HG02588 (cell line): ENCODE data around the gene COL23A1.

Experiments
- ATAC-seq: cut with Tn5 transposase; IDR thresholded peaks from one replicate; pipeline ENCODE4 v1.9.1; 2021; ENCODE audit warnings: mild to moderate bottlenecking, moderate library complexity; ENCODE audit not compliant: unreplicated experiment

Gene COL23A1

GRCh38 chr5:178465228-178465860 lies 124.8 kb downstream of the COL23A1 start:
- ATAC-seq: no peak

DNA sequence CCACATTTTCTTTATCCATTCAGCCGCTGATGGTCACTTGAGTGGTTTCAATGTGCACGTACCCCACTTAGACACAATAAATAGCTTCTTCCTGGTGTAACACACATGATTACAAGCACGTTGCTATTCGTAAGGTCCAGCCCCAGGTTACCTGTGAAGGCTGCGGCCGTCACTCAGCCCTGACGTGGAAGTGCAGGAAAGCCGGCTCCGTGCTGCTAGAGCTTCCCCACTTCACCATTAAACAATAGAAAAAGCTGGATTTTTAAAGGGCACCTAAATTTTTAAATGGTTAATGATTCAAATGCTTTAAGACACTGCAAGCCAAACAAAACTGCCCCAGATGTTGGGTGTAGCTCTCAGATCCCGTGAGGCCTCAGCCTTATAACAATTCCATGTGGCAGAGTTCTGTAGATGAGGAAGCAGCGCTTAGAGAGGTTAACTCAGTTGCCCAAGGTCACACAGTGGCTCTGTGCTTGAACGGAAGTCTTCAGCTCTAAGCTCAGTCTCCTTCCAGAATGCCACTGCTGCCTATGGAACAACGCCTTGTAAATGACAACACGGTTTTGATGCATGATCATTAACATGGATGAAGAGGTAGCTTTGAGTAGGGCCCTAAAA lies 125.7 kb downstream of the COL23A1 start:
- ATAC-seq: no peak

GRCh38 chr5:178463321-178464155 lies 126.7 kb downstream of the COL23A1 start:
- no peak for ATAC-seq

DNA sequence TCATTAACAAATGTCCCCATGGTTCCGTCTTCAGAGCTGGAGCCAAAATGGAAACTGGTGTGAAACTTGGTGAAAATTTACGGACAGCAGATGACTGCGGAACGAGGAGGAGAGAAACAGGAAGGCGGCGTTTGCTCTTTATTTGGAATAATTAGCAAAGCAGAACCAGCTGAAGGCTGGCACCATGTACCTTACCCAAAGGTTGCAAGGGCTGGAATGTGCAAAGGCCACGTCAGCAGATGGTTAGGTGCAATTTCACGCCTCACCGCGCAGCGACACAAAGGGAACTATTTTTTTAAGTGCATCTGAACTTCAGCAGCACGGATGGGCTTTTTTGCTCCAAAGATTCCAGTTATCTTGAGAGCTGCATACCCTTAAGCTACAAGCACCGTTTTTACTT lies 127.4 kb downstream of the COL23A1 start:
- ATAC-seq: no peak

GRCh38 chr5:178462076-178462475 lies 128.1 kb downstream of the COL23A1 start:
- no peak for ATAC-seq

DNA sequence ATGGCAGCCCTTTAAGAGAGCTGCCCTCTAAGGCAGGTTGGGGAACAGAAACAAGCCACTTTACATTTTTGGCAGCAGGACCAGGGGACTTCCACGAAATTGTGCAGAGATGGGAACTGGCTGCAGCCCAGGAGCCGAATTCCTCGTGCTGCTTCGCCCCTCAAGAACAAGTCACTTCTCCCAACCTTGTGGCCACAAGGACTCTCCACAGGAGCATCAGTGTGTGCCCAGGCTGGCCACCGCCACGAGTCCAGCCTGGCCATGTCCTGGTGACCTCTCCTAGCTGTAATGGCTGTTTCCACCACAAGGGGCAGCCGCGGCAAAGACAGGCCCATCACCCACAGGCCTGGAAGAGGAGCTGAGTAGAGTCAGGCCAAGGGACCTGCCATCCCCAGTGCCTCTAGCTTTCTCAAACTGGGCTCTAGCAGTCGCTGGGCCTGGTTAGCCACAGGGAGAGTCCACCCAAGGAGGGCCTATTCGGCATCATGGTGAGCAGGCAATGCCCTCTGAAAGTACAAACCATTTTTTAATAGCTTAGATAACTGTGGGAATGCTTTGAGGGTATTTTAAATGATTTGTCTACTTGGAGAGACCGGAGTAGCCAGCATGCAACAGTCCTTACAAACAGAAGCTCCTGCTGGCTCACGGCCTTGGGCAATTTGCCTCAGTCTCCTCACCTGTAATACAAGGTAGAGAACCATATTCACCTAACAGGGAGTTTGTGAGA lies 129.0 kb downstream of the COL23A1 start:
- peak; percentile 82 for ATAC-seq

GRCh38 chr5:178460598-178460997 lies 129.6 kb downstream of the COL23A1 start:
- ATAC-seq: no peak

DNA sequence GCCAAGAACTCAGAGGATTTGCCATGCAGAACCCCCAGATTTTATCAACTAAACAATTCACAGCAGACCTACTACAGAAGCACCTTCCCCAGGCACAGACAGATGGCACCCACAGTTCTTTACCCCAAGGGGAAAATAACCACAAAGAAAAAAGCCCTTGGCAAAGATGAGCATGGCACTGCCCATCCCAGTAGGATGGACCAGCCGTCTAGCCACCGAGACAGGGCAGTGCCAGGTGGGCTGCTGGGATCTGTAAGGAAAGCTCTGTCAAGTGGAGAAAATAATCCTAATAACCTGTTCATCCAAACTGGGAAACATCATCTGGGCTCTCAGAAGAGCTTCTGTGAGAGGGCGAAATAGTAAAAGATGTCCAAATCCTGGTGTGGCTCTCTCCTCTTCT lies 130.0 kb downstream of the COL23A1 start:
- no peak for ATAC-seq

DNA sequence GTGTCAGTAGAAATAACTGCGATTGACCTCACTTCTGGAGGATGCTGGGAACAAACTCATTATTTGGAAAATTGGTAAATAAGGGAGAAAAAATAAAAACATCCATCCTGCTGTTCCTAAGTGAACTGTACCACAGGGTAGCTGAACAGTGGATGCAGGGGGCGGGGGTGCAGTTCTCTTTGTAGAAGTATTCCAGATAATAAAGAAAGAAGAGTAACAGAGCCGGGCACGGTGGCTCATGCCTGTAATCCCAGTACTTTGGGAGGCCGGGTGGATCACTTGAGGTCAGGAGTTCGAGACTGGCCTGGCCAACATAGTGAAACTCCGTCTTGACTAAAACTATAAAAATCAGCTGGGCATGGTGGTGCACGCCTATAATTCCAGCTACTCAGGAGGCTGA lies 132.1 kb downstream of the COL23A1 start:
- ATAC-seq: no peak

GRCh38 chr5:178457471-178457870 lies 132.7 kb downstream of the COL23A1 start:
- ATAC-seq: no peak

- no peak for ATAC-seq
Observed at GRCh38 chr5:178455480-178455835, 134.7 kb downstream of the COL23A1 start.

- no peak for ATAC-seq
Observed at GRCh38 chr5:178454821-178455479, 135.2 kb downstream of the COL23A1 start.

- ATAC-seq: no peak
Observed at GRCh38 chr5:178454303-178454702, 135.9 kb downstream of the COL23A1 start.

- ATAC-seq: no peak
Observed at GRCh38 chr5:178453224-178453623, 137.0 kb downstream of the COL23A1 start.

GRCh38 chr5:178450121-178451028 lies 139.8 kb downstream of the COL23A1 start:
- no peak for ATAC-seq

DNA sequence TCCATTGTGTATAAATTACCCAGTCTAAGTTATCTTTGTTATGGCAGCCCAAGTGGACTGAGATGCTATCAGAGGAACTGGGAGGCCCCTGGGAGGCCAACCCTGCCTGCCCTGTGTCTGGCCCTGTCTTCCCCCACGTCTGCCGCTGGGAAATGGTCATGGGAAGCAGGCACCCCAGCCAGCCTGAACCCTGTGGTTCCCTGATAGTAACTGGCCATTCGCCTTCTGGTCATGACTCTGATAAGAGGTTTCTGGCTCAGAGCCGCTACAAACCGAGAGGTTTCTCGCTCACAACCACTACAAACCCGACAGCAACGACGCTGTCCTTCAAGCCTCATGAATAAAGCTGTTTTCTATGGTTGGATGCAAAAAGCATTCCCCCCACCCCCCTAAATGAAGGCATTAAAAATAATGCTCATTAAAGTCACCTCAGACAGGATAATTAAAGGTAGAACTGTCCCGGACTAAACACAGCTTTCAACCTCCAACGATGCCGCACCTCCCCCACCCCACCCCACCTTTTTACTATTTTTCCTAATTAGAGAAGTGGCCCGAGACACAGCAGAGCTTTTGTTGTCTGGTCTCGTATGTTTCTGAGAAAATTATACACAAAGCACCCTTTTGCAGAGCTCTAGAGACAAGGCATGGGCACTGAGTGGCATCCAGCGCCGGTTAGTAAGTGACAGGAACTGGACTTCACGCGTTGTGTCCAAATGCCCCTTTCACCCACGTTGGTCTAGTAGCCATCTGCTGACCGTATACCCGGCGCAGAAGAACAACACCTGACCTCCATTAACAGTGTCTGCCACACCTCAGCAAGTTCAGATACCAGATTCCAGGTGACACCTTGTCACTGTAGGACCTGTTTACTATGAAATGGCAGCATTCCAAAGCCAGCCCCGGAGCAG lies 140.8 kb downstream of the COL23A1 start:
- ATAC-seq: no peak

DNA sequence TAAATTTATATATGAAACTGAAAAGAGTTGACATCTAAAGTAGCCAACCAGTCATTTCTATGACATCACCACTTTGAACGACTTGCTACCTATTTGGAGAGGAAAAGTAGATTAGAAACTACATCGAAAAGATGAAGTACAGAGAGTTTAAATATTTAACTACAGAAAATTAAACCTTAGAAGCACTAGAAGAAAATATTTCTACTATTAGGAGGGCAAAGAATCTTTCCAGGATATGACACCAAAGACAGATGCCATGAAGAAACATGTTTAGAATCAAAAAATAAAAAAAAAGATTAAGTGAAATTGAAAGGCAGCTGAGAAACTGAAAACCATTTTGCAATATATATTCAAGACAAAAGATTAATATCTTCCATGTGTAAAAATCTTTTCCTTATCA lies 144.7 kb downstream of the COL23A1 start:
- ATAC-seq: no peak

- ATAC-seq: no peak
Observed at GRCh38 chr5:178442405-178443257, 147.6 kb downstream of the COL23A1 start.
